Activated T-helper 17 cell treated with anti-CD3 and anti-CD28 coated beads, Interleukin-2, amount 50 U/mL, for 72 hours (primary cell): ENCODE measurements around the gene GPR85. TPM values are rescaled to one million over a fixed set of nuclear protein-coding genes. Genes with fewer than 3 reads are reported as not detected.
"Not testable (repeated sequence)": the region's sequence is repeated elsewhere in the genome, so short reads cannot be mapped to it uniquely, and the experiment has no call there.

Source experiments
- ATAC-seq: fragments of 150-1000 bp; cut with Tn5 transposase; replicated peaks from 2 replicates; pipeline ENCODE4 v1.10.0; 2021; ENCODE audit warnings: mild to moderate bottlenecking, moderate library complexity
- H3K27ac Mint-ChIP-seq: one replicate; pipeline ENCODE4 v1.8.0; 2022; ENCODE audit warnings: mixed read lengths
- H3K27me3 Mint-ChIP-seq: one replicate; pipeline ENCODE4 v1.8.0; 2022; ENCODE audit warnings: mixed read lengths
- H3K36me3 Mint-ChIP-seq: one replicate; pipeline ENCODE4 v1.8.0; 2022; ENCODE audit warnings: low read depth, mild to moderate bottlenecking, mixed read lengths
- H3K4me1 Mint-ChIP-seq: one replicate; pipeline ENCODE4 v1.8.0; 2022; ENCODE audit warnings: mixed read lengths
- H3K4me3 Mint-ChIP-seq: one replicate; pipeline ENCODE4 v1.8.0; 2022; ENCODE audit warnings: mild to moderate bottlenecking, mixed read lengths
- H3K9me3 Mint-ChIP-seq: one replicate; pipeline ENCODE4 v1.8.0; 2022; ENCODE audit warnings: mixed read lengths
- total RNA-seq, 2 donors: library from RNA; stranded (reverse); gene quantifications; one replicate each; pipeline ENCODE4 v1.2.3, GENCODE V29; 2022

GPR85 gene, protein sequence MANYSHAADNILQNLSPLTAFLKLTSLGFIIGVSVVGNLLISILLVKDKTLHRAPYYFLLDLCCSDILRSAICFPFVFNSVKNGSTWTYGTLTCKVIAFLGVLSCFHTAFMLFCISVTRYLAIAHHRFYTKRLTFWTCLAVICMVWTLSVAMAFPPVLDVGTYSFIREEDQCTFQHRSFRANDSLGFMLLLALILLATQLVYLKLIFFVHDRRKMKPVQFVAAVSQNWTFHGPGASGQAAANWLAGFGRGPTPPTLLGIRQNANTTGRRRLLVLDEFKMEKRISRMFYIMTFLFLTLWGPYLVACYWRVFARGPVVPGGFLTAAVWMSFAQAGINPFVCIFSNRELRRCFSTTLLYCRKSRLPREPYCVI
- under 1 TPM in 1 of 2 donors, not detected in 1; 0.17 TPM for total RNA-seq

DNA sequence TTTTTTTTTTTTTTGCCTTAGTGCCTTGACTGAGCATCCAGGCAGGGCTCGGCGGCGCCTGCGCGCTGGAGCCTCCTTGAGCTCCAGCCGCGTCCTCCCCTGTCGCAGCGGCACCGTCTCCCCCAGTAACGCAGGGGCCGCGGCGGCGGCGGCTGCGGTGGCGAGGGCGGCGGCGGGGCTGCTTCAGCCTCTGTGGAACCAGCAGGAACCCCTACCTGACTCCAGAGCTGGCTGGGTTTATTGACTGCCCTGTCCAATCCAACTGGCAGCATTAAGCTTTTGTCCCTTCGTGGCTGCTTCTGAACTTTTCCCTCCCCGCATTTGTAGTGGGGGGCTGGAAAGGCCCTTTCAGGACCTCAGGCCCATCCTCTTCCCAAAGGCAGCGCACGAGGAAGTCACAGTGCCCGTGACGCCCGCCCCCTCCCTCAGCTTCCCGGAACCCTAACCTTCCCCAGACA lies at the start of gene GPR85:
TSS of gene GPR85 (minus strand) at position 397 of the 458 bp plus-strand sequence. CDS start 2,106 bp downstream, outside the sequence.
- H3K27me3 Mint-ChIP-seq: peaks cover 40% of the 10 kb centered on the region
- H3K4me1 Mint-ChIP-seq: peaks cover 5% of the 10 kb centered on the region
- H3K27ac Mint-ChIP-seq: no peak within 1 kb of the TSS
- peak within 1 kb of the TSS; percentile 46 for H3K4me3 Mint-ChIP-seq
- no peaks in the 10 kb centered on the region for H3K36me3 Mint-ChIP-seq
- H3K9me3 Mint-ChIP-seq: no peaks in the 10 kb centered on the region
- peak; percentile 52 for ATAC-seq

DNA sequence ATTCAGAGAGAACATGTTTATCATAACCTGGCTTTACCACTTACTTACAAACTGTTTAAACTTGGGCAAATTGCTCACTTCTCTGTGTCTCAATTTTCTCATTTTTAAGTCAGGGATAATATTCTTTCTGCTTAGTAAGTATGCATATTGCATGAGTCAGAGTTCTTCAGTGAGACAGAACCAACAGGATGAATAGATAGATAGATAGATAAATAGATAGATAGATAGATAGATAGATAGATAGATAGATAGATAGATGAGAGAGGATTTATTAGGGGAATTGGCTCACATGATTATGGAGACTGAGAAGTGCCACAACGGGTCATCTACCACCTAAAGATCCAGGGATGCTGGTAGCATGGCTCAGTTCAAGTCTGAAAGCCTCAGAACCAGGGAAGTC lies 47.4 kb upstream of the GPR85 start:
- Mint-ChIP-seq H3K9me3 (no peaks in the 10 kb centered on the region), H3K27me3 (no peaks in the 10 kb centered on the region), H3K4me3 (no peak overlapping the region)

DNA sequence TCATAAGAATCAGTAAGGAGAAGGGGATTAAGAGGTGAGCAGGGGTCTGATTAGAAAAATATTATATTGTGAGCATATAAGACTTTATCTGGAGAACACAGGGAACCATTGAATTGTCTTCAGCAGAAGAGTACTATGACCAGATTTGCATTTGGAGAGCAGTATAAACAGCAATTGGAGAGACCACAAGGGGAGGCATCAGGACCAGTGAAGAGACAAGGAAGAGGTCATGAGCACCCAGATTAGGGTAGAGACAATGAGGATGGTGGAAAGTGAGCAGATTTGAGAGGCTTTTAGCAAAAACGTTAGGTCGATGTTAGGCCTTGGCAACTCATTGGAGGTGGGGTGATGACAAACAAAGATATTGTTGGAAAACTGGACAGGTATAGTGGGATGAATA lies 44.7 kb upstream of the GPR85 start:
- no peaks in the 10 kb centered on the region for H3K4me1 Mint-ChIP-seq
- H3K9me3 Mint-ChIP-seq: no peaks in the 10 kb centered on the region
- H3K4me3 Mint-ChIP-seq: no peak overlapping the region
- no peaks in the 10 kb centered on the region for H3K36me3 Mint-ChIP-seq
- H3K27me3 Mint-ChIP-seq: no peaks in the 10 kb centered on the region
- ATAC-seq: no peak
- H3K27ac Mint-ChIP-seq: no peak overlapping the region

More for the DNA sequence above, 47.4 kb upstream of the GPR85 start:
- Mint-ChIP-seq H3K27ac (no peak overlapping the region), H3K36me3 (no peaks in the 10 kb centered on the region), H3K4me1 (no peaks in the 10 kb centered on the region)
- ATAC-seq: no peak

DNA sequence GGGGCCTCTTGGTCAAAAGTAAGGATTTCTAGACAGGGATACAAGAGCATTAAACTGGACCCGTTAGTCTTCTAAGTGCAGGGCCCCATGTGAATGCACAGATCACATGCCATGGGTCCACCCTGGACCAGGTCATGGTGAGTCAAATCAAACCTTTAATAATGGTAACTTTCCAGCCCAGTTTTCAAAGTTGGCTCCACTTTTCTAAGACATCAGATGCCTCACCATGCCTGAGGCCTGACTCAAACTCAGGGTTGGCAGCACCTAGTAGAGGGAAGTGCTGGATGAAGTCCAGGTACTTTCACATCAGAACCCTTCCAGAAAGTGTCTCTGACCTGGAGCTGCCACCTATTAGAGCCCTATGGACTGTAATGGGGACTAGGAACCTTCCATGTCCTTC lies 41.4 kb upstream of the GPR85 start:
- Mint-ChIP-seq H3K4me3 (no peak overlapping the region), H3K9me3 (no peaks in the 10 kb centered on the region), H3K4me1 (peaks cover under 1% of the 10 kb centered on the region), H3K36me3 (no peaks in the 10 kb centered on the region), H3K27ac (no peak overlapping the region), H3K27me3 (peaks cover 4% of the 10 kb centered on the region)
- ATAC-seq: no peak

DNA sequence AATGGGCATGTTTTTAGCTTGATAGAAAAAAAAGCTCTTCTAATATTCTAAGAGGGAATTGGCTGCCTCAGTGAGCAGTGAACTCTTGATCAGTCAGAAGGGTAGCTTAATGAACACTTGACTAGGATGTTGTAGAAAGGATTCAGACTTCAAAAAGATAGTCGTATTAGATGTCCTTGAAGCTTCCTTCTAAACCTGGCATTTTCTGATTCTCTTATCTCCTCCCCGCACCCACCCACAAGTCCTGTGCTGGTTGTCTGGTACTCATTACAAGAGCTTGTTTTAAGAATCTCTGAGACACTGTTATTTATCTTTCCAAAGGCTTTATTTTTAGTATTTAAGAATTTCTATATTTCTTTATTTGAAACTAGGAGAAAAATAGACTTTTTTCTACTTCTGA lies 39.1 kb upstream of the GPR85 start:
- no peaks in the 10 kb centered on the region for H3K9me3 Mint-ChIP-seq
- ATAC-seq: no peak
- peaks cover 5% of the 10 kb centered on the region for H3K4me1 Mint-ChIP-seq
- no peaks in the 10 kb centered on the region for H3K36me3 Mint-ChIP-seq
- peaks cover 4% of the 10 kb centered on the region for H3K27me3 Mint-ChIP-seq
- H3K27ac Mint-ChIP-seq: no peak overlapping the region
- H3K4me3 Mint-ChIP-seq: no peak overlapping the region

DNA sequence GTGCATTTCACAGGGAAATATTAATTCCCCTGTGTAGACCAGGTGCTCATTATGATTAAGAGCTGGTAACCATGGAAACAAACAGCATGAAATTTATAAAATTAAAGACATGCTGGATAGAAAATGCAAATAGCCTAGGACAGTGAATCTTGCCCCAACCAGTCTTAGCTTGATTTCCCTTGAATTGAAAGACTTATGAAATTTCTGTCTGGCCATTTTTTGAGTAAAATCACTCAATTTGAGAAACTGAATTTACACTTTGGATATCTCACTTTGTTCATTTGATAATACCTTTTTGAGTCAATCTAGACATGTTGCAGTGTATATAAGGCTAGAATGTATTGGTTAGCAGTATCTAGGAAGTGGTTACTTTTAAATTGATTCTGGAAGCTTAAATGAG lies 36.1 kb upstream of the GPR85 start:
- peaks cover 6% of the 10 kb centered on the region for H3K9me3 Mint-ChIP-seq
- peaks cover 12% of the 10 kb centered on the region for H3K4me1 Mint-ChIP-seq
- ATAC-seq: peak; percentile 62
- H3K36me3 Mint-ChIP-seq: peaks cover 1% of the 10 kb centered on the region
- peaks cover 4% of the 10 kb centered on the region for H3K27me3 Mint-ChIP-seq
- peak overlapping the region; percentile 41 for H3K4me3 Mint-ChIP-seq
- peak overlapping the region; percentile 78 for H3K27ac Mint-ChIP-seq

DNA sequence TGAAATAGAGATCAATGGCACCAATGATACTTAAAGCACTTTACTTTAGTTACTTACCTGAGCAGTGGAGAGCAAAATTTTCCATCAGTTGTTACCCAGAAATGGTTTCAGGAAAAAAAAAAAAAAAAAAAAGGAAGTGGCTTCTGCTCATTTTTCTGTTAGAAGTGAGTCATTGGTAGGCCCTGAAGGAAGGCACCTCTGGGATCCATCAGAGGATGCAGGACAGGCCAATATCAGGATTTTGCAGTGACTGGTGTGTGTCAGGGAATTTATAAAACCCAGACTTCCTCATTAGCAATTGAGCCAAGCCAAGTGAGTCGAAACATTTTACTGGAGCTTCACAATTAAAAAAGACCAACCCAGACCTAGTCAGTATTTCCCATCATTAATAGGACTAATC lies 34.0 kb upstream of the GPR85 start:
- Mint-ChIP-seq H3K4me1 (peaks cover 16% of the 10 kb centered on the region), H3K36me3 (peaks cover 17% of the 10 kb centered on the region), H3K27me3 (peaks cover 4% of the 10 kb centered on the region), H3K4me3 (peak overlapping the region; percentile 83), H3K9me3 (peaks cover 6% of the 10 kb centered on the region), H3K27ac (peak overlapping the region; percentile 20)
- ATAC-seq: no peak

DNA sequence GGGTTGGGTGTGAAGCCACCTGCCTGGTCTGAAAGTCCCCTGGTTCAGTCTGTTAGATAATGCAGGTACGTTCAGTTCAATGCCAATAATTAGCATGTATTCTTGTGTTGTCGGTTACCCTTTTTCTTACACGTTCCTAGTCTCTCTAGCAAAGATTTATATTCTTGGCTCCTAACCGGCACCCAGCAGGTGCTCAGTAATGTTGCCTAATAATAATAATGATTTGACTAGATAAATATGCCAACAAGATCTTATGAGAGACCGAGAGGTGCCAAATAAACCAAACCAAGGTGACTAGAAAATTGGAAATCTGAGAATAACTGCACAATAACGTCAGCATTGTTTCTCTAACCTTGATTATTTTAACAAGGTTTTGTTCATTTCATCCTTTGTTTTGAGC lies 32.8 kb upstream of the GPR85 start:
- Mint-ChIP-seq H3K27ac (peak overlapping the region; percentile 80), H3K36me3 (peaks cover 29% of the 10 kb centered on the region), H3K4me3 (peak overlapping the region; percentile 83), H3K27me3 (no peaks in the 10 kb centered on the region), H3K9me3 (peaks cover 6% of the 10 kb centered on the region), H3K4me1 (peaks cover 16% of the 10 kb centered on the region)
- ATAC-seq: no peak

DNA sequence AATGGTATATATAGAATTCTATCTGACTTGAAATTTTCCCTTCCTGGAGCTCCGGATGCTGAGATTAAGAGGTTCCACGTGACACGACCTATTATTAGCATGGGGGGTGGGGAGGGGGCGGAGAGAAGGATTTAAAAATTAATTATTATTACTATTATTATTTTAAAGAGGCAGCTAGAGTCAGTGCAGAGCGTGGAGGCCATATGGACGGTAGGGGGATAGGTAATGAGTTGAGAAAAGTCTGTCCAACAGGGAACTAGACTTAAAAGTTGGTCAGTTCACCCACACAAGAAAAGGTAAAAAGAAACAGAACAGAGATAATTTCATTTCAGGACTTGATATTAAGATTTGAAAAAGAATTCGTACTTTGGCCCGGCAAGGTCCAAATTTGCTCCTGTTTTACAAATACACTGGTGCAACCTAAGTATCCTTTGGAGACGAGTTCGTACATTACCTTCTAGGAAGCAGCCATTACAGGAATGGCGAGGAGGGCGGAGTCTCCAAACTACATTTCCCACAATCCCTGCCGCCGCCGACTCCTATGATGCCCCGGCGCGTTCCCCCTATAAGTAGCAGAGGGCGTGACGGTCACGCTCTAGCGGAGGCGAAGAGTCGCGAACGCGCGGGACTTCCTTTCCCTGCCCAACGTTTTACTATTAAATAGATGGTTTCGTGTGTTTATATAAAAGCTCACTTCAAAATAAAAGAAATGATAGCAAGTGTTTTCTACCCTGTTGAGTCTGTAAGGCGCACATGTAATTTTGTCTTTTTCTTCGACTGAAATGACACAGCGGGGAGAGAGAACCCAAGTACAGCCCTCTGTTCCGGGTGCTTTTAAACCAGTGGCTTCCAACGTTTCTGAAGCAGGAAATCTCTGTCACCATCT lies 31.7 kb upstream of the GPR85 start, which contains the start of gene SMIM30:
TSS of gene SMIM30 (minus strand) at position 481 of the 886 bp plus-strand sequence. CDS start 976 bp downstream, outside the sequence.
- Mint-ChIP-seq H3K36me3 (peaks cover 38% of the 10 kb centered on the region), H3K9me3 (peaks cover 6% of the 10 kb centered on the region), H3K27ac (peak within 1 kb of the TSS; percentile 80), H3K4me1 (peaks cover 16% of the 10 kb centered on the region), H3K27me3 (no peaks in the 10 kb centered on the region), H3K4me3 (peak within 1 kb of the TSS; percentile 83)
- ATAC-seq: peak; percentile 97

DNA sequence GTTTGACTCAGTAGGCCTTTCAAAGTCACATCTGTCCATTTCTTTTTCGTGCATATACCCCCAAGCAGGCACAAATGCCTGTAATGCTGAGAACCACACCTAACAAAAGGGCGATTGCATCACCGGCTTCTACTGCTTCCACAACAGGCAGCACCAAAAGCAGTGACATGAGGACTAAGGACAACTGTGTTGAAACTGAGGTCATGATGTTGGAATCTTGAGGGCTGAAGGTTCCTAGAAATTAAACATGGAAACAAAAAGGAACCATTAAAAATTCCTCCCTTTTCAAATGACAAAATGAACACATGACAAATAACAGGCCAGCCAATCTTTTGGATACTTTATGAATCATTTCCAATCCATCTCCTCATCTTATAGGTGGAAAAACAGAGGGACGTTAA lies 30.7 kb upstream of the GPR85 start:
- peak overlapping the region; percentile 80 for H3K27ac Mint-ChIP-seq

DNA sequence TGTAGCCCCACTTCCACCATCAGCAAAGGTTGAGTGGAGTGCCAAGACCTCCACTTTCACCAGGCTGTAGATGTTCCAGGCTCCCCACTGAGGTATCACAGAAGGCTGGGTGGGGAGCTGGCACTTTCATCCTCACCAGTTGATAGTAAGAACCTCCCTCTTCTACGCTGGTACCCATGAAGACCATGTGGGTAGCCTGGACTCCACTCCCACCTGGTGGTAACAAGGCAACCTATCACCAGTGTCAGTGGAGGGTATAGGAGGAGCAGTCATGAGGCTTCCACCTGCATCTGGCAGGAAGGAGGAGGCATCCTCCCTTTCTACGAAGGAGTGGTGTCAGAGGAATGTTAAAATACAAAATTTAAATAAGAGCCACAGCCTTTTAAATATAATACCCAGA lies 27.3 kb upstream of the GPR85 start:
- no peak overlapping the region for H3K4me3 Mint-ChIP-seq

More for the DNA sequence above, 30.7 kb upstream of the GPR85 start:
- not testable (repeated sequence) for H3K9me3 Mint-ChIP-seq, ATAC-seq, H3K27me3 Mint-ChIP-seq
- Mint-ChIP-seq H3K4me3 (peak overlapping the region; percentile 83), H3K4me1 (peaks cover 11% of the 10 kb centered on the region), H3K36me3 (peaks cover 48% of the 10 kb centered on the region)

DNA sequence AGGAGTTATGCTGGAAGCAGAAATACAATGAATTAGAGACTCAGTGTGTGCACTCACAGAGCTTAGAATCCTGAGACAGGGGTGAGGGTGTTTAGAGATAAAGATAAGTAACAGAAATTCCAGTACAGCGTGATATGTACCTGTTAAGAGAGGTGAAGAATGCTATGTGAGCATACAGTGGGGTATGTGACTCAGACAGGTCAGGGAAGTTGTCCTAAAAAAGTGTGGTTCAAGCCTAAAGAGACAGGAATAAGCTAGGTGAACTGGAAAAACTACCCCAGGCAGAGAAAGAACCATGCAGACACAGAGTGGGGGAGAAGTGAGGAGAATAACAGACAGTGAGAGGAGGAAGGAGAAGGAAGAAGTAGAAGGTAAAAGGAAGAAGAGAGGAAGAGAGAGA lies 23.1 kb upstream of the GPR85 start:
- H3K27me3 Mint-ChIP-seq: peaks cover 6% of the 10 kb centered on the region
- no peak for ATAC-seq
- no peak overlapping the region for H3K27ac Mint-ChIP-seq
- H3K4me1 Mint-ChIP-seq: no peaks in the 10 kb centered on the region
- H3K4me3 Mint-ChIP-seq: no peak overlapping the region
- no peaks in the 10 kb centered on the region for H3K9me3 Mint-ChIP-seq
- peaks cover 24% of the 10 kb centered on the region for H3K36me3 Mint-ChIP-seq

More for the DNA sequence above, 27.3 kb upstream of the GPR85 start:
- no peak overlapping the region for H3K27ac Mint-ChIP-seq
- peaks cover 5% of the 10 kb centered on the region for H3K4me1 Mint-ChIP-seq
- H3K9me3 Mint-ChIP-seq: no peaks in the 10 kb centered on the region
- no peaks in the 10 kb centered on the region for H3K27me3 Mint-ChIP-seq
- no peak for ATAC-seq
- peaks cover 50% of the 10 kb centered on the region for H3K36me3 Mint-ChIP-seq

DNA sequence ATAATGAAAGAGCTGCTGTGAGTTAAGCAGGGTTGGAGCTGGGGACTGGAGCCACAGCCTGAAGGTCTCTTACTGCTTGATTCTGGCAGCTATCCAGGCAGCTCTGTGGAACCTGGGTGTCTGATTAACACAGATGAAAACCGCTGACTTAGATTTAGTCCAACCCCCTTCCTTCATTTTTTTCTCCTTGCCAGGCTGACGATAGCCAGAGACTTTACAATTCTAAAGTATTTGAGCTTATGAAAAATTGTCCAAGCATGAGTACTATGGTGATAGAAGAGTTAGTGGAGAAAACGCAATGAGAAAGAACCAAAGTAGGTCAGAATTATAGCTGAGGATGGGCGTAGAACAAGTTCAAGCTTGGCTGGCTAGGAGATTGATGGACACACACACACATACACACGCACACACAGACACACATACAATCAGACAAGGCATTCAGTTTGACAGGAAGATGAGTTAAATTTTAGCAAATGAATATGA lies 13.5 kb upstream of the GPR85 start:
- Mint-ChIP-seq H3K9me3 (no peaks in the 10 kb centered on the region), H3K36me3 (no peaks in the 10 kb centered on the region), H3K27ac (no peak overlapping the region), H3K27me3 (peaks cover 11% of the 10 kb centered on the region), H3K4me3 (no peak overlapping the region), H3K4me1 (no peaks in the 10 kb centered on the region)
- no peak for ATAC-seq

DNA sequence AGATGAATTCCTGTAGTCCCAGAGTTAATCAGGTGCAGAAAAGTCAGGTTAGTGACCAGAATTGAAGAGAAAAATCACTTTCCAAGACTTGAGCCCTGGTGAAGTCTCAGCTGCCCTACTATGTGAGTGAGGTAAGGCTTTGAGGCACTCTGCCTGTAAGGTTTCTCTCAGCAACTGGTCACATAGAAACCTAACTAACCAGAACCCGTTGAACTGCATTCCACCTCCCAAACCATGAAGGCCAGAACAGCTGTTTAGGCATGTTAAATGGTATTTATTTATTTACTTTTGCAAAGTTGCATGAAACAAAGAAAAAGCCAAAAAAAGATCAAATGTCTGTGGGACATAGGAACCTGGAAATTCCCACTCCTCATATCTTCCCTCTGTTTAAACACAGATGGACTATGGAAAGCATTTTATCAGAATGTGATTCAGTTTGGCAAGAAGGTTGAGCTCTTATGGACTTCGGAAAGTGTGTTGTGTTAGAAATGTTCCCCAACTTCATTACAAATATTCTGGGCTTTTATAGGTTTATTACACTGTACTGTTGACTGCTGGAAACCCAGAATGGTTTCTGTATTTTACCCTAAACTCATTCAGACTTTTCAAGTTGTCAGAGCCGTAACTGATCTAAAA lies 12.8 kb upstream of the GPR85 start:
- Mint-ChIP-seq H3K9me3 (no peaks in the 10 kb centered on the region), H3K36me3 (no peaks in the 10 kb centered on the region), H3K27ac (no peak overlapping the region), H3K4me1 (no peaks in the 10 kb centered on the region), H3K27me3 (peaks cover 16% of the 10 kb centered on the region), H3K4me3 (no peak overlapping the region)
- no peak for ATAC-seq
